Amniotic stem cell (primary cell): ENCODE measurements around the gene DRC7.
A peak's percentile ranks its signal among the peaks of the same experiment; 100 is the strongest.

Experiments
- DNase-seq: peaks from one replicate; lab custom pipeline; 2025; lab: John Stamatoyannopoulos, UW

The DRC7 gene, protein sequence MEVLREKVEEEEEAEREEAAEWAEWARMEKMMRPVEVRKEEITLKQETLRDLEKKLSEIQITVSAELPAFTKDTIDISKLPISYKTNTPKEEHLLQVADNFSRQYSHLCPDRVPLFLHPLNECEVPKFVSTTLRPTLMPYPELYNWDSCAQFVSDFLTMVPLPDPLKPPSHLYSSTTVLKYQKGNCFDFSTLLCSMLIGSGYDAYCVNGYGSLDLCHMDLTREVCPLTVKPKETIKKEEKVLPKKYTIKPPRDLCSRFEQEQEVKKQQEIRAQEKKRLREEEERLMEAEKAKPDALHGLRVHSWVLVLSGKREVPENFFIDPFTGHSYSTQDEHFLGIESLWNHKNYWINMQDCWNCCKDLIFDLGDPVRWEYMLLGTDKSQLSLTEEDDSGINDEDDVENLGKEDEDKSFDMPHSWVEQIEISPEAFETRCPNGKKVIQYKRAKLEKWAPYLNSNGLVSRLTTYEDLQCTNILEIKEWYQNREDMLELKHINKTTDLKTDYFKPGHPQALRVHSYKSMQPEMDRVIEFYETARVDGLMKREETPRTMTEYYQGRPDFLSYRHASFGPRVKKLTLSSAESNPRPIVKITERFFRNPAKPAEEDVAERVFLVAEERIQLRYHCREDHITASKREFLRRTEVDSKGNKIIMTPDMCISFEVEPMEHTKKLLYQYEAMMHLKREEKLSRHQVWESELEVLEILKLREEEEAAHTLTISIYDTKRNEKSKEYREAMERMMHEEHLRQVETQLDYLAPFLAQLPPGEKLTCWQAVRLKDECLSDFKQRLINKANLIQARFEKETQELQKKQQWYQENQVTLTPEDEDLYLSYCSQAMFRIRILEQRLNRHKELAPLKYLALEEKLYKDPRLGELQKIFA

DNA sequence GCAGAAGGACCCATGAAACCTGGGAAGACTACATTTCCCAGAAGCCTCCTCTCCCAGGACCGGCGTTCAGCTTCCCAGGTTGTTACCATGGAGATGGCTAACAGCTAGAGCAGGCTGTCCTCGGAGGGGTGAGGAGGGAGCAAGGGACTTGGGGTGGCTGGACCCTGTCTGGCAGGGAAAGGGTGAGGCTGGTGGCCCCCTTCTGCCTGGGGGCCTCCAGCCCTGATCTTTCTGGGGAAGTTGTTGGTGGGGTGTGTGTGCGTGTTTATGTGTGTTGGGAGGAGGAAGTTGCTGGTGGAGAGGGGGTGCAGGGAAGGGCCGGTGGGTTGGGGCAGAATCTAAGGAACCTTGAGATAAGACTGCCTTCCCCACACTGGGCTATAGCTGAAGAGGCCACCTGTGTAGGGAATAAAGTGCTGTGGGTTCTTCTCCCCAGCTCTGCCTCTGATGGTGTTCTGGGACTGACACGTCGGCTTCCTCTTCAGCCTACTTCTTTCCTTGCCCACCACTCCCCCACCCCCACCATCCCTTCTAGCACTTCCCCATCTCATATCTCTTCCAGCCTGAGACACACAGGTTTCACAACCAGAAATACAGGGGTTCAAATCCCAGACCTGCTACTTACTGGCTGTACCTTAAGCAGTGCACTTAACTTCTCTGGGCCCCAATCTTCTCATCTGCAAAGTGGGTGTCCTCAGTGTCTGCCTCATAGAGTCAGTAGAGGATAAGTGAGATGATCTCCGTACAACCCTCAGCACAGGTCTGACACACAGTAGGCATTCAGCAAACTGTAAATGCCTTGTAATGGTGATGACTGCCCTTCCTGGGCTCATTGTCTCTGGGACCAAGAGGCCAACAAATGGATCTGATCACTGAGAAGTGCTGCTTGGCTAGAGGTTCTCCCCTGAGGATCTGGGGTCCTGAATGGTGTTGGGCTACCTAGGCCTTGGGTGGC is at the start of gene DRC7:
DRC7 (plus strand) TSS at position 82 of the 955 bp plus-strand sequence. CDS start 3,144 bp downstream, outside the sequence.
- DNase-seq, result no peak

DNA sequence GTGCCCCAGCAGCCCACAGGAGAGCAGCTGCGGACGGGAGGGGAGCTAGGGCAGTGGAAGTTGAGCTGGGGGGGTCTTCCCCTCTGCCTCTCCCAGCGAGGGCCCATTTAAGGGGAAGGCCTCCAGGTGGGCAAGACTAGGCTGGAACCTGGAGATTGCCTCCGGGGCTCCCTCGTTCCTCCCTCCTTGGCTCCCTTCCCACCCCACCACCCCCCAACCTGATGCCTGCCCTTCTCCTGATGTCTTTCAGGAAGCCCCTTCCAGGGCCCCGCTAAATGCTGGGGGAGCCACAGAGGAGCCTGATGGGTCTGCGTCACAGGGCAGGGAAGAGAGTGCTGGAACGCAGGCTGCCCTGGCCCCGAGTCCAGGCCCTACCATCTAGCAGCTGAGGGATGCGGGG is 49.4 kb upstream of the DRC7 start:
- DNase-seq, result no peak

DNA sequence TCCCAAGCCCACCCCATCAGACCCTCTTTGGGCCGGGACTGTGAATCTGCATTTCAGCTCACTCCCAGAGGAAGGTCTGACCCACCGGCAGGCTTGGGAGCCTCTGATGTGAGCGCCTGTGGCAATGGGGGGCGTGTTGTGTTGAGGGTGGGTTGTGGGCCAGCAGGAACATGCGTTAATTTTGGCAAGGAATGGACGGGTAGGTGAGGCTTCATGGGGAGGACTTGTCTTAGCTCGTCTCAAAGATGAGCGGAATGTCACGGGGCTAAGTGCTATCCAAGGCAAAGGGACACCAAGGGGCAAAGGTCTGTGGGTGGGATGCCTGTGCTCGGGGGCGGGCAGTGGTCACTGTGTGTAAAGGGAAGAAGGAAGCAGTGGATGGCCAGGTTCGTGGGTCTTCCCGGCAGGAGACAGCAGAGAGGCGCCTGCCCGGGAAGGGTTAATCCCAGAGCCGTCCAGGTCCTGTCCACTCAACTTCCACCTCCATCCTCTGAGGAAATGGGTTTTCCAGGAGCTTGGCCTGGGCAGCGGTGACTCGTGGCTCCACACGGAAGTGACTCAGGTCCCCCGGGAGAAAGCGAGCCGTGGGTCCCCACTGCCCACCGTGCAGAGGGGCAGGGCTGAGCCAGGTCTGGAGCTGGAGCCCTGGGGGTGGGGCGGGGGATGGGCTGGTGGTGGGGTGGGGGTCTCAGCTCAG is 48.8 kb upstream of the DRC7 start:
- DNase-seq, result no peak

DNA sequence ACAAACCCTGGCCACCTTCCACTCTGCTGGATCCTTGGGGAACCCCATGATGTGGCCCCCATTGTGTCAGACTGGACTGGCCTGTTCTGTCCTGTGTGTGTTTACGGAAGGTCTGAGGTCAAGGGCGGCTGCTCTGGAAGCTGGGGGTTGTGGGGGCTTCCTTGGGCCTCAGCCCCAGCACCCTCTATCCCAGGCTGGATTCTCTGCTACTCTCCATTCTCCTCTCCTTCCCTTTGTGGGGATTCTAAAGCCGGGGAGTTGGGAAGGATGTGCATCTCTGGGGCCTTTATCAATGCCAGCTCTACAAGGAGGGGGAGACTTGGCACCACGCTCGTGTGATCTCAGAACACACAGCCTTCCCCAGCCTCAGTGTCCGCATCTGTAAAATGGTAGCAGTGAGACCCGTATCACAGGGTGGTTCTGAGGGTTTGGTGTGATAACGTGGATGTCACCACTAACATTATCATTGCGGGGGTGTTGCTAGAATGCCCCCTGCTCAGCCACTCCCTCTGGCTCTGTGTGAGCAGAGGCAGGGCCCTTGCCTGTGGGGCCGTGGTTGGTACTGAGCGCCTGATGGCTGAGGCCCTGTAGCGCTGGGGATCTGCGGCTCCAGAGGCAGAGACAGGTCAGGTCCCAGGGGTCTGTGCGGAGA is 48.1 kb upstream of the DRC7 start:
- no peak for DNase-seq

DNA sequence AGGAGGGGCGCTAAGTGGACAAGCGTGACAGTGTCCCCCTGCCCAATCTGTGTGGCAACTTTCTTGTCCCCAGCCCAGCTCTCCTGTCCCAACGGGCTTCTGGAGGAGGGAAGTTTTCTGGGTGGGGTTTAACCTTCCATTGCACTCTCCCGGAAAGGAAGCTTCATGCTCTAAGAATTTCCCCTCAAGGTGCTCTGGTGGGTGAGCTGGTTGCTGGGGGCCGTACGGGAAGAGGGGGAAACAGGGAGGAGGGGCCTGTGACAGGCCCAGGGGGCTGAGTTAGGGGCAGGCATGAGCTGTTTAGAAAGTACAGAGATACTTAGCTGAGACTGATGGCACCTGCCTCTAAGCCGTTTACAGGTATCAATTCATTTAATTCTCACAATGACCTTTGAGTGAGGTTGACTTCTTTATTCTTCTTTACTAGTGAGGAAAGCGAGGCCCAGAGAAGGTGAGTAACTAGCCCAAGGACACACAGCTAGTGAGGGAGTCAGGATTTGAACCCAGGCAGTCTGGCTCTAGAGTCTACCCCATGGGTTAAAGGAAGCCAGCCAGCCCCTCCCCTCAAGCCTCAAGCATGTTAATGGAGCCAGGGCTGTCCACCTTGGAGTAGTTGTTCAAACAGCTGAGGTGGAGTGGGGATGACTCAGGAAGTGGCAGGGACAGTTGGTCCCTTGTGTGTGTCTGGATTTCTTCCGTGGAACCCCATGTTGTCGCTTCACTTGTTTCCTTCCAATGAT is 47.3 kb upstream of the DRC7 start:
- DNase-seq, result no peak

DNA sequence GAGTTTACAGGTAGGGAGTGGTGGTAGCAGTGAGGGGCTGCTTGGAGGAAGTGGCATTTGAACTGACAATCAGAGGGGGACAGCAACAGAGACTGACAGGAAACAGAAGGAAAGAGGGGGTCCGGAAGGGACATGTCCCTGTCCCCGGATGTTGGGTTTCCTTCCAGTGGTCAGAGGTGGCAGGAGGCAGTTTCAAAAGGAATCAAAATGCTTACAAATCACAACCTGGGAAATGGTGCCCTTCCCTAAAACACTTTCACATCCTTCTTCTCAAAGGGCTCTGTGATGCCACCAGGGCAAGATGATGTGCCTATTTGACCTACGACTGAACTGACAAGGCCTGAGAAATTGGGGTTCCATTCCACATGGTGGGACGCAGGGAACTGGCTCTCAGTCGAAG is 46.5 kb upstream of the DRC7 start:
- DNase-seq, result no peak

DNA sequence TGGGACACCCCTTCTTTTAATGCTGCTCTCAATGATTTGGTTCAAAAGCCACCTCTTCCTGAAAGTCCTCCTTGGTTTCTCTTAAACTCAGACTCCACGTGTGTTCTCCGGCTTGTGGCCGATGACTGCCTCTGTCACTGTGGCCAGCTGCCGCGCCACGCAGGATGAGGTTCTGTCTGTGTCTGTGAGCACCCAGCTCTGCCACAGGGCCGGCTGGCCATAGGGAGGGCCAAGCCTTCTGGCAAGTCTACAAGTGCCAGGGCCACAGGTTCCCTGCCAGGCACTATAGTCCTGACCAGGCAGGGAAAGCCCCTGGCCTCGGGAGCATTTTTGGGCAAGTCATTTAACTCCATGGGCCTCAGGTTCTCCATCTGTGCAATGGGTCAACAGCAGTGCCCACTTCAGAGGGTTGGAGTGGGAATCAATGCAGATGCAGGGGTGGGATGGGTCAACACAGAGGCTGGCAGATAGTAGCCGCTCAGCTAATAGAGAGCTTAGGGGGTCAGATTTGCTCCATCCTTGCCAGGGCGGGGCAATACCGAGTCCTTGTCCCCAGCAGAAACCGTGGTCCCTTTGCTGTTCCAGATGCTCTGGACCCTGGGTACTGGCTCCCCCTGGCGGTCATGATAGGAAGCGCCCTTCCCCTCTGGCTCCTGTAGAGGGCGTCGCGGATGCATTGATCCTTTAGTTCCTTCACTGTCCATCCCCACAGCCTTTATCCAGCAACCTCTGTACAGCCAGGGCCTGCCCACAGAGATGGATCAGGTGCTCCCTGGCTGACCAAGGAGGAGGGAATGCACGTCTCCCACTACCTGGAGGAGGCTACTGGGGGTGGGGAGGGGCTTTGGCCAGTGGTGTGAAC is 45.8 kb upstream of the DRC7 start:
- DNase-seq, result peak; percentile 15

DNA sequence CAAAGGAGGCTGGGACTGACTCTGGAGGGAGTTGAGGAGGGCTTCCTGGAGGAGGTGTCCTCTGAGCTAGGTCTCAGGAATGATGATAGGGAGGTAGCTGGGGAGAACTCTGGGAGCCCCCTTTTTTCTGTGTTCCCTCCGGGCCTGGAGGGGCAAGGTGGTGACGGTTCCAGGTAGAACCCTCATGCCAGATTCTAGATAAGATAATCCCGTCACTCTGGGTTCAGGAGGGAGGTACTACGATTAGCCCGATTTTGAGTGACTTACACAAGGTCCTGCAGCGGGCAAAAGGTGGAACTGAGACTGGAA is 45.2 kb upstream of the DRC7 start:
- DNase-seq, result no peak

DNA sequence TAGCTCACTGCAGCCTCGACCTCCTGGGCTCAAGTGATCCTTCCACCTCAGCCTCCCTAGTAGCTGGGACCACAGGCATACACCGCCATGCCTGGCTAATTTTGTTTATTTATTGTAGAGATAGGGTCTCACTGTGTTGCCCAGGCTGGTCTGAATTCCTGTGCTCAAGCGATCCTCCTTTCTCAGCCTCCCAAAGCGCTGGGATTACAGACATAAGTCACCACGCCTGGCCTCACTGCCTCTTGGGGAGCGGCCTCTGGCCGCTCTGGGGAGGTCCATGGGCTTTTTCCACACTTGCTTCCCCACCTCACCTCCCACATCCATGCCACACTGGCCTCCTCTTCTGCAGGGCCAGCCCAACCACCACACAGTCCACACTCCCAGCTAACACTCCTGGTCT is 44.8 kb upstream of the DRC7 start:
- no peak for DNase-seq

DNA sequence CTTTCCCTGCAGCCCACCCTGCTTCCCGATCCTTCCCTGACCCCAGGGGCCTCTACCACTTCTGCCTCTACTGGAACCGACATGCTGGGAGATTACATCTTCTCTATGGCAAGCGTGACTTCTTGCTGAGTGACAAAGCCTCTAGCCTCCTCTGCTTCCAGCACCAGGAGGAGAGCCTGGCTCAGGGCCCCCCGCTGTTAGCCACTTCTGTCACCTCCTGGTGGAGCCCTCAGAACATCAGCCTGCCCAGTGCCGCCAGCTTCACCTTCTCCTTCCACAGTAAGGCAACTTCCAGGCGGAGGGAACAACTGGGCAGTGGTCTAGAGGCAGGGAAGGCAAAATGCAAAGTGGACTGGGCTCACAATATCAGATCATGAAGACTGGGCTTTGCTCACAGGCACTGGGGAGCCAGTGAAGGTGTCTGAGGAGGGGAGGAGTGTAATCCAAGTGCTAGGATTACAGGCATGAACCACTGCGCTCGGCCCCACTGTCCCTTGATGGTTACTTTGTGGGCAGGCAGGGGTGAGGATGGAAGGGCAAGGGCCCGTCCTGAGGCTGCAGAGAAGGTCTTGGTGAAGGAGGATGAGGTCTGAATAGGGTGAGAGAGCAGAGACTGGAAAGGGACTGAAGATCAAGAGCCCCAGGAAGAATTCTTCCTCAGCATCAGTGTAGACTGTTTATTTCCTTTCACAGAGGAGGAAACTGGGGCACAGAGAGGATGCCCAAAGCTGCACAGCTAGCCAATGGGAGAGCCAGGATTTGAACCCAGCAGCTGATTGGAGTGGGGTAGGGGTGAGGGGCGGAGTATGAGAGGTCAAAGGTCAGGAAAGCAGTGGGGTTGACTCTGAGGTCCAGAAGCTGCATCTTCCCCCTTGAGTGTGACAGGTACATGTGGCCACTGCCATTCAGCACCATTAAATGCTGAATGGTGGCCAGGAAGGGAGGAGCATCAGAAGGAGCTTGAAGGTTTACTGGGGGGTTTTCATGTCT is 43.0 kb upstream of the DRC7 start:
- no peak for DNase-seq

DNA sequence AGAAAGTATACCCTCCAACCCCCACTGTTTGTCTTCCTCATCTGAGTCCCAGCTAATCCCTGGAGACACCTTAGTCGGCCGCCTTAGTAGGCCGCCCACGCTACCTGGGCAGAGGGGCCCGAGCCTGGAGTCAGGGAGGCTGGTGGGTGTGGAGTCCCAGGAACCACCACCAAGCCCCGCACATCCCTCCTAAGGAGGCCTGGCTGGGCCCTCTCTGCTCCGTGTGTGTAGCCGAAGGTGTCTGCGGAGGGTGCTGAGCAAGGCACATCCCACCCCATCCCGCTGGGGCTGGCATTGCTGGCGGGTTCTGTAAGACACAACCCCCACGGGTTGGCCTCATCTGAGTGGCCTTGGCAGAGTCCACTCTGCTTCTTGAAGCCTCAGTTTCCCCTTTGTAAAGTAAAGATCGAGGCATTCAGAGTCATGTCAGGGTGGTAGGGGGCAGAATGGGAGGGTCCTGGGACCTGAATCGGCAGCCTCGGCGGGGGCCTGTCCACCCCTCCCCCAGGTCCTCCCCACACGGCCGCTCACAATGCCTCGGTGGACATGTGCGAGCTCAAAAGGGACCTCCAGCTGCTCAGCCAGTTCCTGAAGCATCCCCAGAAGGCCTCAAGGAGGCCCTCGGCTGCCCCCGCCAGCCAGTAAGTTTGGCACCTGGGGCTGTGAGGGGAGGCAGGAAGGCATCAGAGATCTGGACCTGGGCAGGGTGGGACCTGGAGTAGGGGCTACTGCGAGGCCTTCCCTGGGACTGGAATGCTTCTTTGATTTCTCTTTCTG is 41.7 kb upstream of the DRC7 start:
- DNase-seq, result no peak

DNA sequence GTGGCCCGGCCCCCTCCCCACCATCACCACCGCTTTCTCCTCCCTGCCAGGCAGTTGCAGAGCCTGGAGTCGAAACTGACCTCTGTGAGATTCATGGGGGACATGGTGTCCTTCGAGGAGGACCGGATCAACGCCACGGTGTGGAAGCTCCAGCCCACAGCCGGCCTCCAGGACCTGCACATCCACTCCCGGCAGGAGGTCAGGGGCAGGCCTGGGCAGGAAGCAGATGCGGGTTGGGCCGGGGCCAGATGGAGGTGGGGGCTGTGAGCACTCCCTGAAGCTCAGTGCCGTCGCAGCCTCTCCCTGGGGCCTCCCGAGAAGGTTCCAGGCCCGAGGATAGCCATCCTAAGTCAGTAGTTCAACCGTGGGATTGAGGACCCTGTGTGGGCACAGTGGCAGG is 40.7 kb upstream of the DRC7 start:
- no peak for DNase-seq

DNA sequence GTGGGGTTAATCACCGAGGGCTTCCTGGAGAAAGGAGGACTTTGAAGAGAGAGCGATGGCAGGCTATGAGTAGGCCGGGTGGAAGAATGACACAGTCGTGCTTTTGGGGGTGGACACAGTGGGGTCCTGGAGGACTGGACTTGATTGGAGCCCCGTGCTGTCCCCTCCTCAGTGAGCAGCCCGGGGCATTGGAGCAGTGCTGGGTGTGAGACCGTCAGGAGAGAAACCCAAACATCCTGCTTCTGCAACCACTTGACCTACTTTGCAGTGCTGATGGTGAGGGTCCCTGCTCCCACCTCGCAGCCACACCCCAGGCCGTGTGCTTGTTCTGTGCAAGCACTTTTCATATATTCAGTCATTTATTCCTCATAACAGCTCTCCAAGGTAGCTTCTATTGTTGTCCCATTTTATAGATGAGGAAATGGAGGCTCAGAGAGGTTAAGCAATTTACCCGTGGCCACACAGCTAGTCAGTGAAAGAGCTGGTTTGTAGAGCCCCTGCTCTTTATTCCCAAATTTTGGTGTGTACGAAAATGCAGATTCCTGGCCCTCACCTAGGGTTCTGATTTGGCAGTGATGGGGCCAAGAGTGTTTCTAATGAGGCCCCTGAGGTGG is 38.2 kb upstream of the DRC7 start:
- no peak for DNase-seq

DNA sequence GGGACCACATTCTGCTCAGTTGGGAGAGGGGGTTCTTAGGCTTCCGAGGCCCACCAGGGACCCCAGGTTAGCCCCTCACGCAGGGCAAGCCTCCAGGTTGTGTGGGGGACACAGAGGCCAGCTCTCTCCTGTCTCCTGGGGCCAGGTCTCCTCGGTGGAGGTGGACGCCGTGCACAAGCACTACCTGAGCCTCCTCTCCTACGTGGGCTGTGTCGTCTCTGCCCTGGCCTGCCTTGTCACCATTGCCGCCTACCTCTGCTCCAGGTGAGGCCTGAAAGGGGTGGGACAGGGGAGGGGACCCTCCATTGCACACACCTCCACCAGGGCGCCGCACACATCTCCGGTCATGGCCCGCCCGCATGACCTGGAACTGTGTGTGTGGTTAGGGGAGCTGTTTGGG is 37.4 kb upstream of the DRC7 start:
- no peak for DNase-seq

DNA sequence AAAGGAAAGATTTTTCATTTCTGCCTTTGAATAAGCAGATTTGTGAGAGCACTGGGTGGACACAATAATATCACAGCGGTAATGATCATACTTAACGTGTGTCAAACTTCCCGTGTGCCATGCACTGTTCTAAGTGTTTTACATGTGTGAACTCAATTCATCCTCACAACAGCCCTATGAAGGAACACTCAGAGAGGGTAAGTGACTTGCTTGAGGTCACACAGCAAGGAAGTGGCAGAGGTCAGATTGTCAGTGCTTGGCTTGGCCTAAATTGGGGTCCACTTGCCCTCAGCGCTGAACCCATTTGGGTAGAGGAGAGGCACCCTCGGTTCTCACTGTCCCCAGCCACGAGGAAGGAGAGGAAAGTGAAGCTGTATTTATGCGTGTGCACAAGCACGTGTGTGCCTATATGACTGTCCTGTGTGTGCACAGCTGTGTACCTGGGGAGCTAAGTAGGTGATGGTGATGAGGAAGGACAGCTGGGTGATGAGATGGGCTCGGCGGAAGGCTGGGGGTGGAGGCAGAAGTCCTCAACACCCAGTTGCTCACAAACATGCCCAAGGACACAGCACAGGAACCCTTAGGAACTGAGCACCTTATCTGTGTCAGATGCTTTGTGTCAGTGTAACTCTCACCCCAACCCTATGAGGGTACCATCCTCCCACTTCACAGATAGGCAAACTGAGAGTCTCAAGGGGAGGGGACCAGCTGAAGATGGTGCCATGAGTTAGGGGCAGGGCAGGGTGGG is 36.3 kb upstream of the DRC7 start:
- no peak for DNase-seq
